AG09309 (cell line): ENCODE data around the gene UPF2.
"Not testable (repeated sequence)": the region's sequence is repeated elsewhere in the genome, so short reads cannot be mapped to it uniquely, and the experiment has no call there.

Experiments
- DNase-seq: peaks from one replicate; pipeline ENCODE4 v3.0.0-alpha.2; 2010; ENCODE audit warnings: low read depth
- H3K4me3 ChIP-seq: 2 replicates; pipeline ENCODE4 v1.5.1; 2011; ENCODE audit warnings: mild to moderate bottlenecking, low read depth, low read length, moderate library complexity; ENCODE audit not compliant: control insufficient read depth
- TF ChIP-seq, protein P1 (sequence below): IDR thresholded peaks from 2 replicates; pipeline ENCODE4 v1.5.1; 2011; ENCODE audit warnings: mild to moderate bottlenecking, low read depth, low read length, inconsistent platforms; ENCODE audit not compliant: insufficient read depth, control insufficient read depth; ENCODE audit errors: missing control alignments

The UPF2 gene

DNA sequence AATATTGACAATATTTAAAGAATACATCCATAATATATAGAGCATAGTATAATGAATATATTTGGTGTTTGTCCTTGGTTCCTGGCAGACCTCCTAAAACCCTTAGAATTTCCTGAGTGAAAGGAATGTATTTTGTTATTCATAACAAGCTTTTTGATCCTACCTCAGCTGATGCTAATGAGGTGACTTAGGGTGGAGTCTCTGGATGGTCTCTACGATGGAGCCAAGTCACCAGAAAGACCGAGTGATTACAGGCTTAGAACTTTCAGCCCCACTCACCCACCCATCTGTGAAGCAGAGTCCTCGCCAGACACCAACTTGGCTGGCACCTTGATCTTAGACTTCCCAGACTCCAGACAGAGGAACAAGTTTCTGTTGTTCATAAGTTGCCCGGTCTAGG lies 35.9 kb downstream of the UPF2 start:
- DNase-seq, result no peak
- TF ChIP-seq, protein P1, sequence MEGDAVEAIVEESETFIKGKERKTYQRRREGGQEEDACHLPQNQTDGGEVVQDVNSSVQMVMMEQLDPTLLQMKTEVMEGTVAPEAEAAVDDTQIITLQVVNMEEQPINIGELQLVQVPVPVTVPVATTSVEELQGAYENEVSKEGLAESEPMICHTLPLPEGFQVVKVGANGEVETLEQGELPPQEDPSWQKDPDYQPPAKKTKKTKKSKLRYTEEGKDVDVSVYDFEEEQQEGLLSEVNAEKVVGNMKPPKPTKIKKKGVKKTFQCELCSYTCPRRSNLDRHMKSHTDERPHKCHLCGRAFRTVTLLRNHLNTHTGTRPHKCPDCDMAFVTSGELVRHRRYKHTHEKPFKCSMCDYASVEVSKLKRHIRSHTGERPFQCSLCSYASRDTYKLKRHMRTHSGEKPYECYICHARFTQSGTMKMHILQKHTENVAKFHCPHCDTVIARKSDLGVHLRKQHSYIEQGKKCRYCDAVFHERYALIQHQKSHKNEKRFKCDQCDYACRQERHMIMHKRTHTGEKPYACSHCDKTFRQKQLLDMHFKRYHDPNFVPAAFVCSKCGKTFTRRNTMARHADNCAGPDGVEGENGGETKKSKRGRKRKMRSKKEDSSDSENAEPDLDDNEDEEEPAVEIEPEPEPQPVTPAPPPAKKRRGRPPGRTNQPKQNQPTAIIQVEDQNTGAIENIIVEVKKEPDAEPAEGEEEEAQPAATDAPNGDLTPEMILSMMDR, result no peak
- H3K4me3 ChIP-seq, result no peak overlapping the region

DNA sequence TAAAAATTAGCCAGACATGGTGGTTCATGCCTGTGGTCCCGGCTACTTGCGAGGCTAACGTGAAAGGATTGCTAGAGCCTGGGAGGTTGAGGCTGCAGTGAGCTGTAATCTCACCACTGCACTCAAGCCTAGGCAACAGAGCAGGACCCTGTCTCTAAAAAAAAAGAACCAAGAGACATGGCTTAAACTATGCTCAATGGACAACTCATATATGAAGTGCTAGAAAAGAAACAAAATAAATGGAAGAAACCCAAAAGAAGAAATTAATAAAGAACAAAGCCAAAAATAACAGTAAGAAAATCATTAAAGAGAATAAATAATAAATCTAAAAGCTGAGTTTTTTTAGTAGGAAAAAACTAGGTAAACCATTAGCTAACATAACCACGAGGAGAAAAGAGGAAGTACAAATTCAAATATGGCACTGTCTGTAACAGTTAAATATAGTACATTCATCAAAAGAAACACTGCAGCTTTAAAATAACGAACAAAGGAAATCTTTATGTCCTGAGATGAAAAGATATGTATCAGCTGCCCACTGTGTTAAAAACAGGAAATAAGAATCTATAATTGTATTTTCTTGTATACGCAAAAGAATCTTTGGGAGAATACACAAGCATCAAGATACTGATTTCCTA lies 48.7 kb downstream of the UPF2 start:
- DNase-seq, result no peak
- TF ChIP-seq, protein P1, result no peak
- H3K4me3 ChIP-seq, result no peak overlapping the region

DNA sequence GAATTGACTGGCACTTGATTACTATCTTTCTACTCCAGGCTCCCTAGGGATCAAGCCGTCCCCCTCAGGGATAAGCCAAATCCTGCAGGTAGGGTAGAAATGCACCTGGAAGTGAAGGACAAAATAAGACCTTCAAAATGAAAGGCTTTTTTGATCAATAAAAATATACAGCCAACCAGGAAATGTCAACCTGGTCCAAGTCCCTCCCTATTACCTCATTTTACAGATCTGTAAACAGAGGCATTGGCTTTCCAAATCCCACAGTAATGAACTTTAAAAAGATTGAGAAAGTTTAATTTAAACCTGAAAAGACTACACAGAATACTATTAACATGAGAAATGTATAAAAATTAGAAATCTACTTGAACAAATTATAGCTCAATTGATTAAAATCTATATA lies 53.7 kb downstream of the UPF2 start:
- no peak overlapping the region for H3K4me3 ChIP-seq
- no peak for DNase-seq
- TF ChIP-seq, protein P1, result no peak

GRCh38 chr10:11986593-11987216 lies 55.9 kb downstream of the UPF2 start:
- DNase-seq, result peak; percentile 59
- TF ChIP-seq, protein P1, result peak; percentile 81
- no peak overlapping the region for H3K4me3 ChIP-seq

GRCh38 chr10:11982253-11982652 lies 60.4 kb downstream of the UPF2 start:
- no peak for DNase-seq
- TF ChIP-seq, protein P1, result no peak
- H3K4me3 ChIP-seq, result no peak overlapping the region

- no peak for DNase-seq
- TF ChIP-seq, protein P1, result no peak
- no peak overlapping the region for H3K4me3 ChIP-seq
These were observed 66.8 kb downstream of the UPF2 start for GRCh38 chr10:11975795-11976194.

- not testable (repeated sequence) for H3K4me3 ChIP-seq, DNase-seq
These were observed 70.1 kb downstream of the UPF2 start for GRCh38 chr10:11972523-11972922.
